SK-N-SH (cell line): ENCODE measurements around the gene RPS6KC1. TPM values are rescaled to one million over a fixed set of nuclear protein-coding genes. Genes with fewer than 3 reads are reported as not detected.

Experiments
- CTCF ChIA-PET: fragments of 300-600, 350-600 bp; formaldehyde crosslinking; extraction: SDS; loops from one replicate; lab custom pipeline; 2021; lab: Yijun Ruan, JAX
- POLR2A ChIA-PET: fragments of 350-600 bp; sonication (Branson Sonifier 250); formaldehyde crosslinking; extraction: SDS; loops from one replicate; lab custom pipeline; 2020; ENCODE audit warnings: antibody characterized with exemption, inconsistent platforms; lab: Yijun Ruan, JAX
- DNase-seq: peaks from one replicate; pipeline ENCODE4 v3.0.0; 2012
- H2AFZ ChIP-seq: fragments of 200-600 bp; sonication (generic); 2 replicates; pipeline ENCODE4 v1.8.1; 2016; ENCODE audit warnings: antibody characterized with exemption, mild to moderate bottlenecking, low read depth
- H3F3A ChIP-seq: fragments of 200-600 bp; sonication (generic); replicated peaks from 2 replicates; pipeline ENCODE3; 2016; ENCODE audit warnings: antibody characterized with exemption, mild to moderate bottlenecking; ENCODE audit not compliant: insufficient read depth
- H3K27ac ChIP-seq, 2 experiments: fragments of 200-500 bp in 1 of 2; fragments of 200-600 bp in 1 of 2; sonication (Bioruptor generic) in 1 of 2; sonication (generic), shearing (Covaris generic) in 1 of 2; 2 replicates each; pipeline versions ENCODE4 v1.5.1 to v1.6.1; 2014 to 2016; ENCODE audit warnings: low read depth in 2 of 2, inconsistent platforms in 1 of 2, low read length in 1 of 2, mild to moderate bottlenecking in 1 of 2, mixed read lengths in 1 of 2
- H3K27me3 ChIP-seq: fragments of 200-600 bp; sonication (generic), shearing (Covaris generic); 2 replicates; pipeline ENCODE4 v1.6.1; 2016; ENCODE audit warnings: mixed run types; ENCODE audit not compliant: insufficient read depth
- H3K36me3 ChIP-seq, 2 experiments: fragments of 200-500 bp in 1 of 2; fragments of 200-600 bp in 1 of 2; sonication (Bioruptor generic) in 1 of 2; sonication (generic) in 1 of 2; replicated peaks in 1 of 2; 2 replicates each; pipeline versions ENCODE3 to v1.5.1; 2014 to 2016; ENCODE audit warnings: low read length in 1 of 2, mild to moderate bottlenecking in 1 of 2; ENCODE audit not compliant: insufficient read depth in 2 of 2, control insufficient read depth in 1 of 2
- H3K4me1 ChIP-seq, 2 experiments: fragments of 200-500 bp in 1 of 2; fragments of 200-600 bp in 1 of 2; sonication (Bioruptor generic) in 1 of 2; sonication (generic), shearing (Covaris generic) in 1 of 2; 2 replicates each; pipeline versions ENCODE4 v1.5.1 to v1.6.1; 2014 to 2016; ENCODE audit warnings: low read depth in 1 of 2, low read length in 1 of 2, mixed run types in 1 of 2; ENCODE audit not compliant: insufficient read depth in 2 of 2, control insufficient read depth in 1 of 2
- H3K4me2 ChIP-seq: fragments of 200-600 bp; sonication (generic), shearing (Covaris generic); 2 replicates; pipeline ENCODE4 v1.6.1; 2017; ENCODE audit warnings: mixed run types
- H3K4me3 ChIP-seq, 2 experiments: fragments of 200-500 bp in 1 of 2; fragments of 200-600 bp in 1 of 2; sonication (Bioruptor generic) in 1 of 2; sonication (generic), shearing (Covaris generic) in 1 of 2; 2 replicates each; pipeline versions ENCODE4 v1.5.1 to v1.8.1; 2014 to 2016; ENCODE audit warnings: low read depth in 2 of 2, inconsistent platforms in 1 of 2, low read length in 1 of 2, mild to moderate bottlenecking in 1 of 2, mixed read lengths in 1 of 2, moderate library complexity in 1 of 2
- H3K79me2 ChIP-seq: fragments of 200-600 bp; sonication (generic); 2 replicates; pipeline ENCODE4 v1.8.1; 2017; ENCODE audit warnings: mild to moderate bottlenecking; ENCODE audit not compliant: insufficient read depth
- H3K9ac ChIP-seq: fragments of 200-600 bp; sonication (generic); 2 replicates; pipeline ENCODE4 v1.6.1; 2017; ENCODE audit warnings: mixed run types
- H3K9me2 ChIP-seq: fragments of 200-600 bp; sonication (generic); 2 replicates; pipeline ENCODE4 v1.6.1; 2017; ENCODE audit warnings: mixed run types
- H3K9me3 ChIP-seq: fragments of 200-600 bp; sonication (generic); 2 replicates; pipeline ENCODE4 v1.6.1; 2017; ENCODE audit warnings: mixed run types, mild to moderate bottlenecking, moderate library complexity
- H4K20me1 ChIP-seq: fragments of 200-600 bp; sonication (generic); 2 replicates; pipeline ENCODE4 v1.6.1; 2017; ENCODE audit warnings: mild to moderate bottlenecking, mixed run types; ENCODE audit not compliant: insufficient read depth
- CHD2 ChIP-seq: fragments of 150-350 bp; IDR thresholded peaks from 2 replicates; pipeline ENCODE4 v1.6.1; 2018; ENCODE audit warnings: low read length; ENCODE audit not compliant: partially characterized antibody
- ELF1 ChIP-seq: IDR thresholded peaks from 2 replicates; pipeline ENCODE4 v1.4.0; 2012
- EP300 ChIP-seq, 2 experiments: IDR thresholded peaks; 2 replicates each; pipeline versions ENCODE4 v1.4.0 to v1.6.1; 2012; ENCODE audit warnings: borderline replicate concordance in 1 of 2, low read depth in 1 of 2, low read length in 1 of 2
- FOSL2 ChIP-seq: IDR thresholded peaks from 2 replicates; pipeline ENCODE4 v1.4.0; 2012; ENCODE audit warnings: low read depth, mild to moderate bottlenecking, moderate library complexity, borderline replicate concordance
- FOXM1 ChIP-seq: IDR thresholded peaks from 2 replicates; pipeline ENCODE4 v1.4.0; 2012; ENCODE audit warnings: low read depth, mild to moderate bottlenecking
- GABPA ChIP-seq: IDR thresholded peaks from 2 replicates; pipeline ENCODE4 v1.4.0; 2012; ENCODE audit warnings: low read depth, mild to moderate bottlenecking
- GATA2 ChIP-seq: sonication (generic); formaldehyde crosslinking; IDR thresholded peaks from 2 replicates; pipeline ENCODE4 v1.5.0; 2020; ENCODE audit warnings: mild to moderate bottlenecking, missing genetic modification reagents
- MXI1 ChIP-seq: IDR thresholded peaks from 2 replicates; pipeline ENCODE4 v1.6.1; 2012; ENCODE audit warnings: mild to moderate bottlenecking, low read depth, low read length, improper control_type of control experiment
- NFIC ChIP-seq: IDR thresholded peaks from 2 replicates; pipeline ENCODE4 v1.4.0; 2012; ENCODE audit warnings: borderline replicate concordance
- PBX3 ChIP-seq: IDR thresholded peaks from 2 replicates; pipeline ENCODE4; 2012
- RAD21 ChIP-seq: IDR thresholded peaks from 2 replicates; pipeline ENCODE4 v1.6.1; 2012; ENCODE audit warnings: mild to moderate bottlenecking, low read length
- RCOR1 ChIP-seq: fragments of 150-350 bp; IDR thresholded peaks from 2 replicates; pipeline ENCODE4 v1.6.1; 2017; ENCODE audit warnings: antibody characterized with exemption, low read length
- REST ChIP-seq: IDR thresholded peaks from 2 replicates; pipeline ENCODE4 v1.6.1; 2012; ENCODE audit warnings: mild to moderate bottlenecking, low read depth, low read length, moderate library complexity
- RXRA ChIP-seq: IDR thresholded peaks from 2 replicates; pipeline ENCODE4 v1.4.0; 2012; ENCODE audit warnings: low read depth, mild to moderate bottlenecking, borderline replicate concordance
- SMC3 ChIP-seq: IDR thresholded peaks from 2 replicates; pipeline ENCODE4 v1.6.1; 2012; ENCODE audit warnings: low read depth, low read length, improper control_type of control experiment
- TEAD4 ChIP-seq: IDR thresholded peaks from 2 replicates; pipeline ENCODE4 v1.4.0; 2012; ENCODE audit warnings: mild to moderate bottlenecking, borderline replicate concordance; ENCODE audit not compliant: insufficient read depth
- USF2 ChIP-seq: fragments of 150-350 bp; IDR thresholded peaks from 2 replicates; pipeline ENCODE4 v1.6.1; 2017; ENCODE audit warnings: antibody characterized with exemption, low read length, low read depth, borderline replicate concordance
- YY1 ChIP-seq: IDR thresholded peaks from 2 replicates; pipeline ENCODE4 v1.4.0; 2012; ENCODE audit warnings: low read depth, mild to moderate bottlenecking
- ZBTB33 ChIP-seq: IDR thresholded peaks from 2 replicates; pipeline ENCODE4 v1.4.0; 2012; ENCODE audit warnings: low read depth, borderline replicate concordance
- WGBS: methylation state at CpG from one replicate; pipeline ENCODE4 v1.1.6; 2017; ENCODE audit warnings: low lambda C conversion rate; 5-methylcytosine and 5-hydroxymethylcytosine counted together
- polyA plus RNA-seq, 3 experiments: library from polyadenylated mRNA; depleted of rRNA; stranded (reverse); fragments of >200 nt; gene quantifications; 2 replicates each; pipeline ENCODE4 v1.2.3, GENCODE V29; 2012
- TF ChIP-seq, protein P1 (sequence below): IDR thresholded peaks from 2 replicates; pipeline ENCODE4 v1.4.0; 2012; ENCODE audit warnings: low read depth

RPS6KC1 gene
- polyA plus RNA-seq, 1 of the 3 experiments (the other 2 are of a cell fraction), result 7.8 TPM

- no peaks in the 10 kb centered on the region for H3K9me2 ChIP-seq
- no peak overlapping the region for H2AFZ ChIP-seq
- no peaks in the 10 kb centered on the region for H3K9me3 ChIP-seq
- no peaks in the 10 kb centered on the region for H4K20me1 ChIP-seq
- no peak overlapping the region for H3K4me2 ChIP-seq
- no peak overlapping the region for H3K4me3 ChIP-seq
- H3K79me2 ChIP-seq, result no peaks in the 10 kb centered on the region
- 96% methylated on average over 4 of the region's 4 CpGs for WGBS
- no peak for DNase-seq
- ChIA-PET POLR2A (no interaction called here), CTCF (interaction anchor here (1.3 kb wide), 1 partner anchor 24 kb away, joined by 4 read pairs; no protein-coding TSS in a partner anchor)
- no peak overlapping the region for H3K9ac ChIP-seq
- no peaks in the 10 kb centered on the region for H3F3A ChIP-seq
- no peak for TF ChIP-seq PBX3
- no peak for TF ChIP-seq SMC3
- TF ChIP-seq EP300 (IDR thresholded peaks at IDR 0.05; ENCODE audit: borderline replicate concordance in 1 of 2, low read depth in 1 of 2, low read length in 1 of 2), result no peak
- no peak for TF ChIP-seq USF2
- TF ChIP-seq RCOR1, result no peak
- TF ChIP-seq CHD2, result no peak
- no peak for TF ChIP-seq ELF1
- no peak for TF ChIP-seq GATA2 (CRISPR knock-in tag)
- no peak for TF ChIP-seq TEAD4
- TF ChIP-seq NFIC, result no peak
- TF ChIP-seq ZBTB33, result no peak
- TF ChIP-seq RAD21, result no peak
- TF ChIP-seq FOXM1, result no peak
- no peak for TF ChIP-seq GABPA
- no peak for TF ChIP-seq RXRA
- TF ChIP-seq REST, result no peak
- TF ChIP-seq FOSL2, result no peak
- TF ChIP-seq MXI1, result no peak
- TF ChIP-seq, protein P1, sequence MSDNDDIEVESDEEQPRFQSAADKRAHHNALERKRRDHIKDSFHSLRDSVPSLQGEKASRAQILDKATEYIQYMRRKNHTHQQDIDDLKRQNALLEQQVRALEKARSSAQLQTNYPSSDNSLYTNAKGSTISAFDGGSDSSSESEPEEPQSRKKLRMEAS, result no peak
- no peak for TF ChIP-seq YY1
- H3K4me1 ChIP-seq, result no peaks in the 10 kb centered on the region; a peak in 1 of 4 replicates
- no peak overlapping the region for H3K27ac ChIP-seq
- peaks cover 3 to 6% of the 10 kb centered on the region in 2 experiments for H3K36me3 ChIP-seq
- no peaks in the 10 kb centered on the region for H3K27me3 ChIP-seq
These were observed 170.2 kb downstream of the RPS6KC1 start for GRCh38 chr1:213221209-213221608.
